ENCODE measurements around the gene MTFR1L.

Gene MTFR1L

GRCh38 chr1:25871086-25871703 lies 51.4 kb downstream of the MTFR1L start:
- ChIA-PET CTCF (interaction anchor here (0.9 to 1.7 kb wide), 4 partner anchors 7 to 34 kb away, joined by 3 to 6 read pairs (median 4); no protein-coding TSS in a partner anchor), POLR2A (no interaction called here)
- no peak for DNase-seq (ENCODE audit: extremely low spot score)
- TF ChIP-seq CTCF (IDR thresholded peaks at IDR 0.05; ENCODE audit: control extremely low read depth, extremely low read depth, low read depth, missing control alignments) = no peak

GRCh38 chr1:25871704-25872494 lies 52.1 kb downstream of the MTFR1L start:
- POLR2A ChIA-PET = no interaction called here
- CTCF ChIA-PET = interaction anchor here (1.3 to 1.7 kb wide), 2 partner anchors 8 to 24 kb away, joined by 3 to 6 read pairs; no protein-coding TSS in a partner anchor
- TF ChIP-seq CTCF (IDR thresholded peaks at IDR 0.05; ENCODE audit: control extremely low read depth, extremely low read depth, low read depth, missing control alignments) = no peak
- DNase-seq (ENCODE audit: extremely low spot score) = no peak

GRCh38 chr1:25872713-25873112 lies 53.0 kb downstream of the MTFR1L start:
- TF ChIP-seq CTCF (IDR thresholded peaks at IDR 0.05; ENCODE audit: control extremely low read depth, extremely low read depth, low read depth, missing control alignments) = no peak

GRCh38 chr1:25873120-25873519 lies 53.4 kb downstream of the MTFR1L start:
- no peak for TF ChIP-seq CTCF (IDR thresholded peaks at IDR 0.05; ENCODE audit: control extremely low read depth, extremely low read depth, low read depth, missing control alignments)
- no peak for DNase-seq (ENCODE audit: extremely low spot score)
- POLR2A ChIA-PET = interaction anchor here (0.5 kb wide), 1 partner anchor 14 kb away, joined by 3 read pairs; the partner anchor contains the start of gene AUNIP
- CTCF ChIA-PET = interaction anchor here (1.3 to 1.7 kb wide), 2 partner anchors 9 to 22 kb away, joined by 3 to 6 read pairs; no protein-coding TSS in a partner anchor

More at GRCh38 chr1:25872713-25873112, 53.0 kb downstream of the MTFR1L start:
- ChIA-PET POLR2A (interaction anchor here (0.5 kb wide), 1 partner anchor 13 kb away, joined by 3 read pairs; the partner anchor contains the start of gene AUNIP), CTCF (interaction anchor here (1.3 to 1.7 kb wide), 2 partner anchors 9 to 23 kb away, joined by 3 to 6 read pairs; no protein-coding TSS in a partner anchor)
- DNase-seq (ENCODE audit: extremely low spot score) = no peak

GRCh38 chr1:25874209-25874608 lies 54.5 kb downstream of the MTFR1L start:
- ChIA-PET POLR2A (no interaction called here), CTCF (interaction anchor here (0.8 to 4.7 kb wide), 4 partner anchors 9 to 447 kb away, joined by 3 to 34 read pairs (median 5); no protein-coding TSS in a partner anchor)
- TF ChIP-seq CTCF (IDR thresholded peaks at IDR 0.05; ENCODE audit: control extremely low read depth, extremely low read depth, low read depth, missing control alignments) = no peak
- no peak for DNase-seq (ENCODE audit: extremely low spot score)

- TF ChIP-seq CTCF (IDR thresholded peaks at IDR 0.05; ENCODE audit: control extremely low read depth, extremely low read depth, low read depth, missing control alignments) = no peak
- DNase-seq (ENCODE audit: extremely low spot score) = no peak
- CTCF ChIA-PET = interaction anchor here (0.8 to 4.7 kb wide), 7 partner anchors 8 to 447 kb away, joined by 3 to 34 read pairs (median 5); partner anchors contain the start of gene PAFAH2
- POLR2A ChIA-PET = interaction anchor here (1.4 kb wide), 1 partner anchor 21 kb away, joined by 3 read pairs; no protein-coding TSS in a partner anchor
Observed at GRCh38 chr1:25874635-25875153, 54.9 kb downstream of the MTFR1L start.
